HG02759 (cell line): ENCODE data around the gene UGGT2.
A peak's percentile ranks its signal among the peaks of the same experiment; 100 is the strongest.
"Not testable (repeated sequence)": the region's sequence is repeated elsewhere in the genome, so short reads cannot be mapped to it uniquely, and the experiment has no call there.

Experiments used
- ATAC-seq: cut with Tn5 transposase; IDR thresholded peaks from one replicate; pipeline ENCODE4 v1.9.1; 2021; ENCODE audit warnings: mild to moderate bottlenecking, moderate library complexity; ENCODE audit not compliant: unreplicated experiment

Gene UGGT2

GRCh38 chr13:96052656-96053002 lies 572 bp downstream of the UGGT2 start:
- ATAC-seq: peak; percentile 55

- not testable (repeated sequence) for ATAC-seq
Observed at GRCh38 chr13:96051946-96052345, 1.3 kb downstream of the UGGT2 start.

GRCh38 chr13:96051491-96051890 lies 1.7 kb downstream of the UGGT2 start:
- not testable (repeated sequence) for ATAC-seq

GRCh38 chr13:96050955-96051354 lies 2.2 kb downstream of the UGGT2 start:
- not testable (repeated sequence) for ATAC-seq

GRCh38 chr13:96046449-96047126 lies 6.6 kb downstream of the UGGT2 start:
- not testable (repeated sequence) for ATAC-seq

GRCh38 chr13:96044238-96044637 lies 9.0 kb downstream of the UGGT2 start:
- no peak for ATAC-seq

GRCh38 chr13:96041326-96042110 lies 11.7 kb downstream of the UGGT2 start:
- no peak for ATAC-seq

- ATAC-seq: no peak
Observed at GRCh38 chr13:96036515-96036914, 16.7 kb downstream of the UGGT2 start.

- ATAC-seq: no peak
Observed at GRCh38 chr13:96034662-96035061, 18.5 kb downstream of the UGGT2 start.

GRCh38 chr13:96033220-96034015 lies 19.8 kb downstream of the UGGT2 start:
- no peak for ATAC-seq

GRCh38 chr13:96032717-96033116 lies 20.5 kb downstream of the UGGT2 start:
- ATAC-seq: no peak

GRCh38 chr13:96029002-96029401 lies 24.2 kb downstream of the UGGT2 start:
- no peak for ATAC-seq

GRCh38 chr13:96027496-96027895 lies 25.7 kb downstream of the UGGT2 start:
- ATAC-seq: no peak

- no peak for ATAC-seq
Observed at GRCh38 chr13:96025283-96025682, 27.9 kb downstream of the UGGT2 start.

GRCh38 chr13:96020931-96021330 lies 32.3 kb downstream of the UGGT2 start:
- ATAC-seq: no peak

- peak; percentile 97 for ATAC-seq
Observed at GRCh38 chr13:96020155-96020575, 33.0 kb downstream of the UGGT2 start.

GRCh38 chr13:96018135-96018534 lies 35.1 kb downstream of the UGGT2 start:
- no peak for ATAC-seq

- no peak for ATAC-seq
Observed at GRCh38 chr13:96011291-96011872, 41.8 kb downstream of the UGGT2 start.

GRCh38 chr13:96003304-96003703 lies 49.9 kb downstream of the UGGT2 start:
- no peak for ATAC-seq

GRCh38 chr13:96002322-96003131 lies 50.7 kb downstream of the UGGT2 start:
- no peak for ATAC-seq
